ENCODE data around the gene CXXC5.

- TF ChIP-seq EZH2phosphoT487 (IDR thresholded peaks at IDR 0.05; ENCODE audit: insufficient read depth, low read depth) (no peak), EZH2 (IDR thresholded peaks at IDR 0.05; ENCODE audit: insufficient read depth, poor library complexity, severe bottlenecking) (no peak)
Observed at GRCh38 chr5:139688751-139689372, 40.7 kb downstream of the CXXC5 start.

Measured in GM23248 (cell line).